GM18520 (cell line): ENCODE results near the gene FAM120B.

Experiments used
- ATAC-seq: cut with Tn5 transposase; IDR thresholded peaks from one replicate; pipeline ENCODE4 v1.9.1; 2021; ENCODE audit not compliant: unreplicated experiment

The FAM120B gene

GRCh38 chr6:170453586-170454511, 147.3 kb downstream of the FAM120B start:
- no peak for ATAC-seq

GRCh38 chr6:170454512-170455285, 148.1 kb downstream of the FAM120B start:
- no peak for ATAC-seq

GRCh38 chr6:170455335-170455979, 148.9 kb downstream of the FAM120B start:
- ATAC-seq: no peak

GRCh38 chr6:170456334-170456733, 149.8 kb downstream of the FAM120B start:
- ATAC-seq: no peak
